GM23248 (cell line): Measurements from ENCODE around the gene RGL4. TPM values are rescaled to one million over a fixed set of nuclear protein-coding genes. Genes with fewer than 3 reads are reported as not detected.

Source experiments
- DNase-seq: peaks from one replicate; pipeline ENCODE4 v3.0.0-alpha.2; 2015
- H2AFZ ChIP-seq: fragments of 200-600 bp; sonication (generic); 2 replicates; pipeline ENCODE4 v1.6.1; 2016; ENCODE audit warnings: antibody characterized with exemption
- H3F3A ChIP-seq: fragments of 200-600 bp; sonication (generic); 2 replicates; pipeline ENCODE4 v1.6.1; 2016; ENCODE audit warnings: mild to moderate bottlenecking, antibody characterized with exemption, mixed run types; ENCODE audit not compliant: insufficient read depth
- H3K27ac ChIP-seq: fragments of 200-600 bp; sonication (generic); 2 replicates; pipeline ENCODE4 v1.5.1; 2016; ENCODE audit warnings: mild to moderate bottlenecking
- H3K27me3 ChIP-seq: fragments of 200-600 bp; sonication (generic); replicated peaks from 2 replicates; pipeline ENCODE4 v1.6.1; 2016; ENCODE audit warnings: mild to moderate bottlenecking; ENCODE audit not compliant: insufficient read depth
- H3K36me3 ChIP-seq: fragments of 200-600 bp; sonication (generic); 2 replicates; pipeline ENCODE4 v1.6.1; 2016; ENCODE audit warnings: low read depth, mild to moderate bottlenecking
- H3K4me1 ChIP-seq: fragments of 200-600 bp; sonication (generic); 2 replicates; pipeline ENCODE4 v1.6.1; 2016; ENCODE audit warnings: mild to moderate bottlenecking; ENCODE audit not compliant: insufficient read depth
- H3K4me2 ChIP-seq: fragments of 200-600 bp; sonication (generic); one replicate; pipeline ENCODE4 v1.6.1; 2016; ENCODE audit warnings: mild to moderate bottlenecking; ENCODE audit not compliant: unreplicated experiment
- H3K4me3 ChIP-seq: fragments of 200-600 bp; sonication (generic); 2 replicates; pipeline ENCODE4 v1.5.1; 2016; ENCODE audit warnings: mild to moderate bottlenecking
- H3K79me2 ChIP-seq: fragments of 200-600 bp; sonication (generic); 2 replicates; pipeline ENCODE4 v1.6.1; 2016; ENCODE audit warnings: mild to moderate bottlenecking; ENCODE audit not compliant: insufficient read depth
- H3K9ac ChIP-seq: fragments of 200-600 bp; sonication (generic); 2 replicates; pipeline ENCODE4 v1.6.1; 2016; ENCODE audit warnings: mild to moderate bottlenecking
- H3K9me2 ChIP-seq: fragments of 200-600 bp; sonication (generic); 2 replicates; pipeline ENCODE4 v1.6.1; 2016; ENCODE audit warnings: mixed run types, mild to moderate bottlenecking, moderate library complexity; ENCODE audit not compliant: insufficient read depth
- H3K9me3 ChIP-seq: fragments of 200-600 bp; sonication (generic); one replicate; pipeline ENCODE4 v1.6.1; 2017; ENCODE audit warnings: low read depth
- H4K20me1 ChIP-seq: fragments of 200-600 bp; sonication (generic); 2 replicates; pipeline ENCODE4 v1.6.0; 2016; ENCODE audit not compliant: insufficient read depth
- EZH2 ChIP-seq: fragments of 200-600 bp; sonication (generic); IDR thresholded peaks from 2 replicates; pipeline ENCODE4 v1.6.1; 2018; ENCODE audit warnings: antibody characterized with exemption, mild to moderate bottlenecking; ENCODE audit not compliant: insufficient read depth, poor library complexity, severe bottlenecking
- EZH2phosphoT487 ChIP-seq: fragments of 200-600 bp; sonication (generic); IDR thresholded peaks from 2 replicates; pipeline ENCODE4 v1.6.1; 2018; ENCODE audit warnings: antibody characterized with exemption, moderate library complexity, mild to moderate bottlenecking, low read depth; ENCODE audit not compliant: insufficient read depth
- WGBS, 2 experiments: methylation state at CpG; one replicate each; pipeline ENCODE4 v1.1.6; 2015 to 2017; ENCODE audit warnings: low lambda C conversion rate in 2 of 2, low coverage in 1 of 2; ENCODE audit errors: missing lambda C conversion rate in 2 of 2; 5-methylcytosine and 5-hydroxymethylcytosine counted together
- in situ Hi-C: fragments of 300-500 bp; cut with MboI; formaldehyde crosslinking; loops from 2 replicates; pipeline ENCODE4 v1.15.0; 2020
- polyA plus RNA-seq: library from polyadenylated mRNA; unstranded; fragments of >200 nt; fragmentation: Nextera tagmentation; extraction: Ambion mirVana; gene quantifications from 2 replicates; pipeline ENCODE4 v1.2.1, GENCODE V29; 2016
- total RNA-seq: library from RNA; depleted of rRNA; stranded (reverse); fragments of >200 nt; shearing (Covaris generic); gene quantifications from 2 replicates; pipeline ENCODE4 v1.2.3, GENCODE V29; 2014

RGL4 gene
- total and polyA plus RNA-seq, 2 experiments from 2014 or later, result 0.06 TPM; not detected in 1

- no peaks in the 10 kb centered on the region for H3K4me1 ChIP-seq
- 60 to 67% methylated on average over 4 of the region's 4 CpGs for WGBS, 2 experiments
Observed at GRCh38 chr22:23698094-23698493, 7.3 kb downstream of the RGL4 start.

GRCh38 chr22:23698673-23699235, 7.9 kb downstream of the RGL4 start:
- Histone ChIP-seq H3F3A (no peaks in the 10 kb centered on the region), H3K9me3 (no peaks in the 10 kb centered on the region), H4K20me1 (no peaks in the 10 kb centered on the region), H3K4me2 (no peak overlapping the region), H3K9ac (no peak overlapping the region), H3K27ac (no peak overlapping the region), H2AFZ (no peak overlapping the region), H3K79me2 (peaks cover 26% of the 10 kb centered on the region; the same call in 1 of the 2 replicates), H3K36me3 (peaks cover 6% of the 10 kb centered on the region; the same call in 1 of the 2 replicates), H3K4me3 (no peak overlapping the region), H3K27me3 (no peaks in the 10 kb centered on the region), H3K9me2 (no peaks in the 10 kb centered on the region), H3K4me1 (no peaks in the 10 kb centered on the region)
- in situ Hi-C loops, result no loop called here
- DNase-seq, result no peak
- TF ChIP-seq EZH2phosphoT487, result no peak
- no peak for TF ChIP-seq EZH2
- 93 to 99% methylated on average over 10 of the region's 10 CpGs for WGBS, 2 experiments

More at GRCh38 chr22:23698094-23698493, 7.3 kb downstream of the RGL4 start:
- Histone ChIP-seq H4K20me1 (no peaks in the 10 kb centered on the region), H3K4me2 (no peak overlapping the region), H2AFZ (no peak overlapping the region), H3K27me3 (no peaks in the 10 kb centered on the region), H3K9me3 (no peaks in the 10 kb centered on the region), H3K27ac (no peak overlapping the region), H3F3A (no peaks in the 10 kb centered on the region), H3K4me3 (no peak overlapping the region), H3K79me2 (peaks cover 22% of the 10 kb centered on the region; the same call in 1 of the 2 replicates), H3K9ac (no peak overlapping the region), H3K36me3 (peaks cover 6% of the 10 kb centered on the region; the same call in 1 of the 2 replicates), H3K9me2 (no peaks in the 10 kb centered on the region)
- TF ChIP-seq EZH2phosphoT487, result no peak
- TF ChIP-seq EZH2, result no peak
- no peak for DNase-seq
- in situ Hi-C loops, result no loop called here

GRCh38 chr22:23700706-23701105, 9.9 kb downstream of the RGL4 start:
- Histone ChIP-seq H3K9me3 (no peaks in the 10 kb centered on the region), H3K36me3 (0 out of 2 replicates have a peak, but pooled peaks cover 3% of the 10 kb centered on the region), H3F3A (no peaks in the 10 kb centered on the region), H3K4me3 (no peak overlapping the region), H3K27ac (no peak overlapping the region), H4K20me1 (no peaks in the 10 kb centered on the region; the same call in 1 of the 2 replicates), H3K79me2 (peaks cover 26% of the 10 kb centered on the region; the same call in 1 of the 2 replicates), H3K9ac (no peak overlapping the region), H3K27me3 (no peaks in the 10 kb centered on the region), H3K4me2 (no peak overlapping the region), H2AFZ (no peak overlapping the region), H3K9me2 (no peaks in the 10 kb centered on the region), H3K4me1 (no peaks in the 10 kb centered on the region)
- 94 to 99% methylated on average over 7 of the region's 7 CpGs for WGBS, 2 experiments
- in situ Hi-C loops, result no loop called here
- TF ChIP-seq EZH2 (no peak), EZH2phosphoT487 (no peak)
- DNase-seq, result no peak

- Histone ChIP-seq H3K79me2 (peaks cover 26% of the 10 kb centered on the region; the same call in 1 of the 2 replicates), H3K9me3 (no peaks in the 10 kb centered on the region), H3F3A (no peaks in the 10 kb centered on the region), H3K4me3 (no peak overlapping the region), H3K27ac (no peak overlapping the region), H3K9me2 (no peaks in the 10 kb centered on the region), H4K20me1 (no peaks in the 10 kb centered on the region; the same call in 1 of the 2 replicates), H3K4me1 (peaks cover 3% of the 10 kb centered on the region; the same call in 1 of the 2 replicates), H3K36me3 (peaks cover 13% of the 10 kb centered on the region; the same call in 1 of the 2 replicates), H3K4me2 (no peak overlapping the region), H3K27me3 (no peaks in the 10 kb centered on the region), H3K9ac (no peak overlapping the region), H2AFZ (no peak overlapping the region)
- no peak for DNase-seq
- TF ChIP-seq EZH2phosphoT487 (no peak), EZH2 (no peak)
- in situ Hi-C loops, result no loop called here
- 88 to 95% methylated on average over 5 of the region's 5 CpGs for WGBS, 2 experiments
Observed at GRCh38 chr22:23704062-23704461, 13.2 kb downstream of the RGL4 start.
